ENCODE measurements around the gene PARD3.

PARD3 gene

GRCh38 chr10:34677132-34677531, 138.0 kb downstream of the PARD3 start:
- no peak for DNase-seq (ENCODE audit: low spot score)
- ChIA-PET CTCF (interaction anchor here (0.7 kb wide), 1 partner anchor 27 kb away, joined by 7 read pairs; no protein-coding TSS in a partner anchor), POLR2A (ENCODE audit: low non-redundant PET) (no interaction called here)
- no peak overlapping the region for H3K27ac ChIP-seq
- TF ChIP-seq CTCF (conservative IDR thresholded peaks at IDR 0.05; ENCODE audit: low read depth): no peak

GRCh38 chr10:34674176-34674575, 140.9 kb downstream of the PARD3 start:
- no peak overlapping the region for H3K27ac ChIP-seq
- CTCF ChIA-PET: interaction anchor here (0.6 kb wide), 1 partner anchor 10 kb away, joined by 5 read pairs; no protein-coding TSS in a partner anchor
- POLR2A ChIA-PET (ENCODE audit: low non-redundant PET): no interaction called here

GRCh38 chr10:34670081-34670480, 145.0 kb downstream of the PARD3 start:
- CTCF ChIA-PET: interaction anchor here (0.6 kb wide), 1 partner anchor 13 kb away, joined by 3 read pairs; no protein-coding TSS in a partner anchor
- no peak overlapping the region for H3K27ac ChIP-seq

More at GRCh38 chr10:34674176-34674575, 140.9 kb downstream of the PARD3 start:
- TF ChIP-seq CTCF (conservative IDR thresholded peaks at IDR 0.05; ENCODE audit: low read depth): no peak
- DNase-seq (ENCODE audit: low spot score): no peak

DNA sequence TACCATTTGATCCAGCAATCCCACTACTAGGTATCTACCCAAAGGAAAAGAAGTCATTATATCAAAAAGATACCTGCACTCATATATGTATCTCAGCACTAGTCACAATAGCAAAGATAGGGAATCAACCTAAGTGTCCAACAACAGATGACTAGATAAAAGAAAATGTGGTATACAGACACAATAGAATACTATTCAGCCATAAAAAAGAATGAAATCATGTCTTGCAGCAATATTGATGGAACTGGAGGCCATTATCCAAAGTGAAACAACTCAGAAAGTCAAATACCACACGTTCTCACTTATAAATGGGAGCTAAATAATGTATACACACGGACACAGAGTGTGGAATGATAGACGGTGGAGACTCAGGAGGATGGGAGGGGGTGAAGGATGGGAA, 146.0 kb downstream of the PARD3 start:
- POLR2A ChIA-PET (ENCODE audit: low non-redundant PET): no interaction called here
- no peak overlapping the region for H3K27ac ChIP-seq
- DNase-seq (ENCODE audit: low spot score): no peak
- TF ChIP-seq CTCF (conservative IDR thresholded peaks at IDR 0.05; ENCODE audit: low read depth): no peak
- CTCF ChIA-PET: no interaction called here

More at GRCh38 chr10:34670081-34670480, 145.0 kb downstream of the PARD3 start:
- no peak for DNase-seq (ENCODE audit: low spot score)
- POLR2A ChIA-PET (ENCODE audit: low non-redundant PET): no interaction called here
- no peak for TF ChIP-seq CTCF (conservative IDR thresholded peaks at IDR 0.05; ENCODE audit: low read depth)

GRCh38 chr10:34667177-34667576, 147.9 kb downstream of the PARD3 start:
- H3K27ac ChIP-seq: peak overlapping the region; percentile 76
- no peak for TF ChIP-seq CTCF (conservative IDR thresholded peaks at IDR 0.05; ENCODE audit: low read depth)
- ChIA-PET CTCF (interaction anchor here (0.5 to 0.8 kb wide), 3 partner anchors 38 to 327 kb away, joined by 3 to 4 read pairs (median 3); no protein-coding TSS in a partner anchor), POLR2A (ENCODE audit: low non-redundant PET) (no interaction called here)
- no peak for DNase-seq (ENCODE audit: low spot score)

DNA sequence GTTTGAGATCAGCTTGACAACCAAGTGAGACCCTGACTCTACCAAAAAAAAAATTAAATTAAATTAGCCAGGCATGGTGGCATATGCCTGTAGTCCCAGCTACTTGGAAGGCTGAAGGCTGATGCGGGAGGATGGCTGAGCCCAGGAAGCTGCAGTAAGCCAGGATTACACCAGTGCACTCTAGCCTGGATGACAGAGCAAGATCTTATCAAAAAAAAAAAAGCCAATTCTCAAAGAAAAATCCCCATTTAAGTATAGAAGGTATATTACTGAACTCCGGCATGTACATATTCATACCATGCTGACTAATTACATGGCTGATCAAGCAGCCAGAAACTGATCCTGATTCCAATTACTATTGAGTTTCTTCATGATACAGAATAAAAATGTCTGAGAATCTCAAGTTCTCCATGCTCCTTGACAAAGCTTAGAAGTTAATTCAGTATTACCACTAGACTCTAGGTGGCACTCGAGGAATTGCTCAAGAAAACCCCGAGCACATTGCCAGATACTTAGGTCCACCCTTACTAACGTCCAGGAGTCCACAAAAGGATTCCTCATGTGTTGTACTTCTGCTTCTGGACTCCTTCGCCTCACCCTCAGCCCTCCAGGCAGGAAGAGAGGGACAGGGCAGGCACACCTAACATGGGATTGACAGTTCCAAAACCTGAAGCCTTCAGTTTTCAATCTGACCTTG, 148.9 kb downstream of the PARD3 start:
- POLR2A ChIA-PET (ENCODE audit: low non-redundant PET): no interaction called here
- peak overlapping the region; percentile 76 for H3K27ac ChIP-seq

More for the DNA sequence above, 148.9 kb downstream of the PARD3 start:
- TF ChIP-seq CTCF (conservative IDR thresholded peaks at IDR 0.05; ENCODE audit: low read depth): peak; percentile 75
- CTCF ChIA-PET: interaction anchor here (0.5 to 1.4 kb wide), 15 partner anchors 10 to 359 kb away, joined by 3 to 7 read pairs (median 4); partner anchors contain the start of gene PARD3
- DNase-seq (ENCODE audit: low spot score): peak; percentile 70

All from RWPE1 (cell line).